IPS-20b (cell line): ENCODE measurements around the gene TSPAN4.

Source experiments
- H3K27ac ChIP-seq: one replicate; pipeline ENCODE4 v1.5.1; 2013; ENCODE audit warnings: low read length
- H3K27me3 ChIP-seq: 2 replicates; pipeline ENCODE4 v1.6.1; 2013; ENCODE audit warnings: mild to moderate bottlenecking, low read length, inconsistent platforms; ENCODE audit not compliant: insufficient read depth
- H3K36me3 ChIP-seq: 2 replicates; pipeline ENCODE4 v1.6.1; 2013; ENCODE audit warnings: low read depth, mild to moderate bottlenecking, inconsistent platforms, low read length, moderate library complexity; ENCODE audit not compliant: insufficient read depth
- H3K4me1 ChIP-seq: 2 replicates; pipeline ENCODE4 v1.6.1; 2013; ENCODE audit warnings: mild to moderate bottlenecking, control low read depth, inconsistent platforms, low read length, moderate library complexity; ENCODE audit not compliant: insufficient read depth
- H3K4me3 ChIP-seq: 2 replicates; pipeline ENCODE4 v1.5.1; 2013; ENCODE audit warnings: mild to moderate bottlenecking, low read length, inconsistent platforms
- H3K9ac ChIP-seq: 2 replicates; pipeline ENCODE4 v1.6.1; 2013; ENCODE audit warnings: low read depth, mild to moderate bottlenecking, inconsistent platforms, low read length, moderate library complexity
- H3K9me3 ChIP-seq: 2 replicates; pipeline ENCODE4 v1.6.1; 2013; ENCODE audit warnings: mild to moderate bottlenecking, low read depth, low read length, inconsistent platforms; ENCODE audit not compliant: insufficient read depth

TSPAN4 gene

DNA sequence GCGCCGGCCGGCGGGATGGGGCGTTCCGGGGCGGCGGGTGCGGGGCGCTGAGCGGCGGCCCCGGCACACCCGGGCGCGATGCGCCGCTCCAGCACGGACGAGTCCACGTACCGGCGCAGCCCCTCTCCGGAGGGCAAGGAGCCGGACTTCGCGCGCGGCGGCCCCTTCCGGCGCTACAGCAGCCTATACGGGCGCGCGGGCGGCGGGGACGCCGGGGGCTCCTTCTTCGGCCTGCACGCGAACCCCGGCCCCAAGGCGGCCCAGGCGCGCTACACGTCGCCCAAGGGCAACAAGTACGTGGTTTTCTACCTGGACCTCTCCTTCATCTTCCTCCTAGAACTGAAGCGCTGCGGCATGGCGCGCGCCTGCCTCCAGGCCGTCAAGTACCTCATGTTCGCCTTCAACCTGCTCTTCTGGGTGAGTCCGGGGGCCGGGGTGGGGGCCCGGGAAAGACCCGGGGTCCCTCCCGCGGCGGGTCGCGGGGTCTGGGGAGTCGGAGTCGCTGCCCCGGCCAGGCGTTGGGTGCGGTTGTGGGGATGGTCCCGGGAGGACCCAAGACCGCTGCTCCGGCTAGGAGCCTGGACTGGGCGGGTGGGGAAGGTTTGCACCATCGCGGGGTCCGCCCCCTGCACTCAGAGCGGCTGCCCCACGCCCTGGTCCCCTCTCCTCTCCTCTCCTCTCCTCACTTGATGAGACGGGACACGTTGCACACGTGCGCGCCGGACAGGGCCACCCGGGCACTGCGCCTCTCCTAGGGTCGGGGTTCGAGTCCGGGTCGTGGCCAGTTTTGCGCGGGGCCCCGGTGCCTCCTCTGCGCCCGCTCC lies 7.5 kb downstream of the TSPAN4 start:
- Histone ChIP-seq H3K27me3 (peaks cover 22% of the 10 kb centered on the region), H3K4me3 (peak overlapping the region; percentile 71), H3K9ac (peak overlapping the region; percentile 58; the same call in 1 of the 2 replicates), H3K27ac (no peak overlapping the region), H3K4me1 (peaks cover 21% of the 10 kb centered on the region), H3K9me3 (no peaks in the 10 kb centered on the region), H3K36me3 (no peaks in the 10 kb centered on the region)

DNA sequence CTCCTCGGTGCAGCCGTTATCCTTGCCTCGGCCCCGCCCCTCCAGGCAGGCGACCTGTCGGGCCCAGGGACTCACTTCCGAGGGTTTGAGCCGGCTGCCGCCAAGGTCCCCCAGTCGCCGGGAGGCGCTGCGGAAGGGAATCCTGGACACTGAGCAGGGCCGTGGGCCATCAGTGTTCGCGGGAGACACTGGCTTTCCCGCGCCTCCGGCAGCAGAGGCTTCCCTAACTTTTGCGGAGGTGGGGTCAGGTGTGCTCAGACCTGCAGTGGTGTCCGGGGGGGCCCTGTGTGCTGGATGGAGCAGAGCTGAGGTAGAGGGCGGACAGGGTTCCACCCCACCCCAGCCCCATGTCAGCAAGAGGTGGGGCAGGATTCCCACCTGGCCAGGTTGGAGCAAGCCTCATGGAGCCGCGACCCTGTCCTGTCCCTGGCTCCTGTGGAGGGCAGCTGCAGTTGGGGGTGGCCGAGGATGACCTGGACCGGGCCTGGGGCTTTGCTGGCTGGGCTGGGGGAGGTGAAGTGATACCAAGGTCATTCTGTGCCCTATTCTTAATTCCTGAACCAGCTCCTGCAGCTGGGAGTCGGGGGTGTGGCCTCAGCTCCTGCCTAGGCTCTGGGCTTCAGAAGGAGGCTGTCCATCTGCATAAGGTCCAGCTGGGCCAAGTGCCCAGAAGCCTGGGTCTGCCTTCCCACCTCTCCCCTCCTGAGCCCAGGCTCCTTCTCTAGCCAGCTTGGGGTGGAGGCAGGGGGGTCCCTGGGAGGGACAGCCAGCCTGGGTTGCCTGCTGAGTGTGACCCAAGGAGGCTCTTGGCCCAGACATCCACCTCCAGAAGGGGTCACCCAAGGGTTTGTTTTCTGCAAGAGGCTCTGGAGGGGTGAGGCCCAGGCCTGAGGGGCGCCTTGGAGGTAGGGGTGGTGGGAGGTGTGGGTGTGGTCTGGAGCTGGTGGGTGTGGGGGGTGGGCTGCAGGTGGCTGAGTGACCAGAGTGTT lies 8.4 kb downstream of the TSPAN4 start:
- peak overlapping the region; percentile 48; the same call in 1 of the 2 replicates for H3K9ac ChIP-seq
- H3K27me3 ChIP-seq: peaks cover 22% of the 10 kb centered on the region
- H3K4me3 ChIP-seq: peak overlapping the region; percentile 71
- peaks cover 14% of the 10 kb centered on the region for H3K4me1 ChIP-seq
- H3K27ac ChIP-seq: no peak overlapping the region
- H3K36me3 ChIP-seq: no peaks in the 10 kb centered on the region
- no peaks in the 10 kb centered on the region for H3K9me3 ChIP-seq

DNA sequence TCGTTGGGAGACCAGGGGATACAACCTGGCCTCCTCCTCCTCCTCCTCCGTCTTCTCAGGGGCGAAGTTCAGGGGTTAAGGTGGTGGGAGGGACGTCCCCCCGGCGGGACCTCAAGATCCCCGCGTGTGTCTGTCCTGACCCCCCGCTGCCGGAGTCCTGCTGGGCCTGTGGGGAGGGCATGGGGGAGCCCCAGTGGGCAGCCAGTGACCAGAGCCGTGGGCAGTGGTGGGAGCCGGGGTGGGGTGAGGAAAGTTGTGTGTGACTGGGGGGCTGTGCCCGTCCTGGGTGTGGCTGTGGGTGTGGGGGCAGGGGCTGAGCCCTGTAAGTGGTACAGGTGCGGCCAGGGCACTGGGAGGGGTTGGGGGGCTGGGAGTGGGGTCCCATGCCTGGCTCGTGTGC lies 10.1 kb downstream of the TSPAN4 start:
- Histone ChIP-seq H3K9me3 (no peaks in the 10 kb centered on the region), H3K27ac (no peak overlapping the region), H3K27me3 (peaks cover 22% of the 10 kb centered on the region), H3K4me1 (peaks cover 14% of the 10 kb centered on the region), H3K4me3 (no peak overlapping the region), H3K9ac (no peak overlapping the region), H3K36me3 (no peaks in the 10 kb centered on the region)

DNA sequence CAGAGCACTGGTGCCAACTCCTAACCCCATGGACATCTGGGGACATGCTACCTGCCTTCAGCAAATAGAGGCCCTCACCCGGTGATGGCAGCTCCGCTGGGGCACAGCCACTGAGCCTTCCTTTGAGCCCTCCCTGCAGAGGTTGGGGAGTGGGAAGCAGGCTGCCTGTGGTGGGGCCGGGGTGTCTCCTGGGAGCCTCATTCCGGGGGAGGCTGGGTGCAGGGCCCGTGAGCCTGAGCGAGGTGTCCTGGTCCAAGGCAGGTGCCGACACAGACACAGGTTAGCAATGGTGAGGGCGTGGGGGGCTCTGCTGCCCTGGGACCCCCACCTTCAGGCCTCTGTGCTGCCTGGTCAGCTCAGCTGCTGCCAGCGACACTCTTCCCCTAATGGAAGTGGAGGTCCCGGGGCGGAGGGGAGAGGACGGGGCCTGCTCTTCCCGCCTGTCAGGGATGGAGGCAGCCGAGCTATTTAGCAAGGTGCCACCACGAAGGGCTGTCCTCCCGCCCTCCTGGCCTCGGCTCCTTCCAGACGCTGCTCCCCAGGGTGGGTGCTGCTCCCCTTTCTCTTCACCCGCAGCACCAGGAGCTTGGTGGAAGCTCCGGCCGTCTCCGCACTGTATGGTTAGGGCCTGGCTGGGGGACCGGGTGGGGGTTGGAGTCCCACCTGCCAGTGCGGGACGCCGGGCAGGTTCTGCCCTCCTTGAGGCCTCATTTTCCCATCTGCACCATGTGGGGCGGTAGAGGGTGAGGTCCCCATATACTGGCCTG lies 11.2 kb downstream of the TSPAN4 start:
- H3K27ac ChIP-seq: no peak overlapping the region
- no peaks in the 10 kb centered on the region for H3K9me3 ChIP-seq
- no peaks in the 10 kb centered on the region for H3K36me3 ChIP-seq
- peaks cover 9% of the 10 kb centered on the region for H3K4me1 ChIP-seq
- H3K9ac ChIP-seq: no peak overlapping the region
- H3K27me3 ChIP-seq: peaks cover 15% of the 10 kb centered on the region; the same call in 1 of the 2 replicates
- no peak overlapping the region for H3K4me3 ChIP-seq

DNA sequence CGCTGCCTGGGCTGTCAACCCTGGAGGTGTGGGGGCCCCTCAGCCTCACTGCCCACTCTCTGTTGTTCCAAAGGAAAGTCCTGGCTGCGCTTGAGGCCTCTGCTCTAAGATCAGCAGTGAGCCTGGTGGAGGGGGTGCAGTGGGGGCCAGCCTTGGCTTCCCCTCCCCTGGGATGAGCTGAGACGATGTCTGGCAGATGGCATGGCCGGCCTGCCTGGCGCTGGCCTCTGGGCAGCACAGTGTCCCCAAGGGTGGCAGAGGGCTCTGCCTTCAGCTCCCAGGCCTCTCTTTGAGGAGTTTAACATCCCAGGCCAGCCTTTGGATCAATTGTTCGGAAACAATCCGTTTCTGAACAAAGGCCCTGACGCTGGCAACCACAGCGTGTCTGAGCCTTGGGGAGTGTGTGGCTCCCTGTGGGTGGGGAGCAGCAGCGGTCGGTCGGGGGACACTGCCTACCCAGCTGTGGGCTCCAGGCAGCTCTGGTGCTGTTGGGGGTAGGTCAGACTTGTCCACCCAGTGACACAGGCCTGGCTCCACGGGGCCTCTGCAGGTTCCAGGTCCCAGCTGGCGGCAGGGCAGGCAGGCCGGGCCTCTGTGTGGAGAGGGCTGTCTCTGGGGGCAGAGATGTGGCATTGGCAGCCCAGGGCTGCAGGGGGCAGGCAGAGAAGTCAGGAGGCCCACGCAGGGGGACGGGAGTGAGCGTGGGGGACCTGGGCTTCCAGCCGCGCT lies 12.1 kb downstream of the TSPAN4 start:
- H3K4me1 ChIP-seq: peaks cover 8% of the 10 kb centered on the region
- no peaks in the 10 kb centered on the region for H3K36me3 ChIP-seq
- no peak overlapping the region for H3K27ac ChIP-seq
- H3K9ac ChIP-seq: no peak overlapping the region; the same call in 1 of the 2 replicates
- H3K27me3 ChIP-seq: peaks cover 13% of the 10 kb centered on the region; the same call in 1 of the 2 replicates
- H3K4me3 ChIP-seq: no peak overlapping the region
- no peaks in the 10 kb centered on the region for H3K9me3 ChIP-seq

DNA sequence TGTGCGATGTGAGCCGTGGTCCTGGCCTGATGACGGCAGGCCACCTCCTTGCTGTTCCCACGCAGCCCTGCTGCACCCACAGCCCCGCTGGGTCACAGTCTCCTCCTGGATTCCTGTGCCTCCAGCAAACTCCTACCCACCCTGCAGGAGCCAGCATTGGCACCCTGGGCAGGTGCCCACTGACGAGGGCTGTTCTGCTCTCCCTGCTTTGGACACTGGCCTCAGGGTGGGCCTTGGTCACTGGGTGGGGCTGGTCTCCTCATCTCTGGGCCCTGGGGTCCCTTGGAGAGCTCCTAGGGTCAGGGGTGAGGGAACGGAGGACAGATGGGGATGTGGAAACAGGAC lies 12.7 kb downstream of the TSPAN4 start:
- Histone ChIP-seq H3K4me1 (peaks cover 8% of the 10 kb centered on the region), H3K4me3 (no peak overlapping the region)

DNA sequence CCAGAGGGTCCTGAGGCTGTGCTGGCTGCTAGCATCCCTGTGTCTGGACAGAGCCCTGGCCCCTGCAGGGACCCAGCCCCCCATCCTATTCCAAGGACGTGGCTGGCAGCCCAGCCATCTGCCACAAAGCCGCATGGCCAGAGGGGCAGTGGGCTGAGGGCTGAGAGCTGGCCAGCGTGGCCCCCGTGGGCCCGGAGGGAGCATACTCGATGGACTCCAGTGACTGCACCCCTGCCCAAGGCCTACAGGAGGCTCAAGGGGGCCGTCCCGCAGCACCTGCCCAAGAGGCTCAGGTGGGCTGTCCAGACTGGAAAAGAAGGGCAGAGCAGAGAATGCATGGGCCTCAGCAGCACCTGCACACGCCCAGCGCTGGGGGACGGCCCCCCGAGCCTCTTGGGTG lies 13.1 kb downstream of the TSPAN4 start:
- H3K4me3 ChIP-seq: no peak overlapping the region
- no peak overlapping the region for H3K27ac ChIP-seq
- peaks cover 6% of the 10 kb centered on the region; the same call in 1 of the 2 replicates for H3K27me3 ChIP-seq
- no peaks in the 10 kb centered on the region for H3K9me3 ChIP-seq
- H3K4me1 ChIP-seq: peaks cover 7% of the 10 kb centered on the region
- no peaks in the 10 kb centered on the region for H3K36me3 ChIP-seq
- H3K9ac ChIP-seq: no peak overlapping the region

More for the DNA sequence above, 12.7 kb downstream of the TSPAN4 start:
- H3K9me3 ChIP-seq: no peaks in the 10 kb centered on the region
- peaks cover 10% of the 10 kb centered on the region; the same call in 1 of the 2 replicates for H3K27me3 ChIP-seq
- H3K9ac ChIP-seq: no peak overlapping the region
- H3K36me3 ChIP-seq: no peaks in the 10 kb centered on the region
- no peak overlapping the region for H3K27ac ChIP-seq

DNA sequence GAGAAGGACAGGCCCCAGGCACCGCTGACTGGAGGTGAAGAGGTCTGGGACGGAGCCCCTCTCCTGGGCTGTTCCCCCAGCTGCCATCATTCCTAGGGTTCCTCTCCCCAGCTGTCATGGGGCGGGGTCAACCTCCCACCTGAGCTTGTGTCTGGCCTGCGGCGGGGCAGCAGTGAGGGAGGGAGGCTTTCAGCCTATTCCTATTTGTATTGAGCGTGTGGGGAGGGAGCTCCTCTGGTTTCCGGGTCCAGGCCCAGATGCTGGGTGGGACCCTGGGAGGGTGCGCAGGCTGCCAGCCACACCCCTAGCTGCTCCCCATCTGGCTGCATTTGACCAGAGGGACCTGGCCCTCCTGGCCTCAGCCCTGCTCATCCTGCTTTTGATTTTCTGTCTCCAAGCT lies 13.7 kb downstream of the TSPAN4 start:
- no peaks in the 10 kb centered on the region for H3K9me3 ChIP-seq
- 0 out of 2 replicates have a peak, but pooled peaks cover 2% of the 10 kb centered on the region for H3K4me1 ChIP-seq
- H3K36me3 ChIP-seq: no peaks in the 10 kb centered on the region
- no peak overlapping the region for H3K4me3 ChIP-seq
- no peak overlapping the region for H3K9ac ChIP-seq
- H3K27ac ChIP-seq: no peak overlapping the region
- H3K27me3 ChIP-seq: no peaks in the 10 kb centered on the region; the same call in 1 of the 2 replicates

DNA sequence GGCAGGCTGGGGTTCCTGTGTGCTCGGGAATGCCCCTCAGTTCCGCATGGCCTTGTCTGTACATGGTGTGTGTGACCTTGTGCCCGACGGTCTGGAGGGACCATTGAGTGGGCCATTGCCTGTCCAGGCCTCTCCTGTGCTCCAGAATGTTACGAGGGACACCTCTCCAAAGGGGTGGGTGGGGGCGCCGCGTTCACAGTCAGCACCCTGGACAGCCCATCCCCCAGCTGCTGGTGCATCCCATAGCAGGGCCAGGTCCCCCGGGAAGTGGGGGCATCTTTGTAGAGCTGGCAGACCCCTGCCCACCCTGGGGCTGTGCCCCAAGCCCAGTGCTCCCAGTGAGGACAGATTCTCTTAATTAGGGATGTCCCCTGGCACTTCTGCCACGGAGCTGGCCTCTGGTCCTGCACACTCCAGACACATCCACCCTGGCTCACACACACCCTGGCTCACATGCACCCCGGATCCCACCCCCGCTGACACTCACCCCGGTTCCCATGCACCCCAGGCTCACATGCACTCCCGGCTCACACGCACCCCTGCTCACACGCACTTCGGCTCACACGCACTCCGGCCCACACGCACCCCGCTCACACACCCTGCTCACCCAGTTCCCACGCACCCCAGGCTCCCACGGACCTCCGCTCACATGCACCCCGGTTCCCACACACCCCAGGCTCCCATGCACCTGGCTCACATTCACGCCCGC lies 15.6 kb downstream of the TSPAN4 start:
- Histone ChIP-seq H3K27ac (no peak overlapping the region), H3K9ac (no peak overlapping the region), H3K27me3 (no peaks in the 10 kb centered on the region; the same call in 1 of the 2 replicates), H3K4me3 (no peak overlapping the region), H3K9me3 (no peaks in the 10 kb centered on the region), H3K36me3 (no peaks in the 10 kb centered on the region), H3K4me1 (peaks cover 1% of the 10 kb centered on the region; the same call in 1 of the 2 replicates)

DNA sequence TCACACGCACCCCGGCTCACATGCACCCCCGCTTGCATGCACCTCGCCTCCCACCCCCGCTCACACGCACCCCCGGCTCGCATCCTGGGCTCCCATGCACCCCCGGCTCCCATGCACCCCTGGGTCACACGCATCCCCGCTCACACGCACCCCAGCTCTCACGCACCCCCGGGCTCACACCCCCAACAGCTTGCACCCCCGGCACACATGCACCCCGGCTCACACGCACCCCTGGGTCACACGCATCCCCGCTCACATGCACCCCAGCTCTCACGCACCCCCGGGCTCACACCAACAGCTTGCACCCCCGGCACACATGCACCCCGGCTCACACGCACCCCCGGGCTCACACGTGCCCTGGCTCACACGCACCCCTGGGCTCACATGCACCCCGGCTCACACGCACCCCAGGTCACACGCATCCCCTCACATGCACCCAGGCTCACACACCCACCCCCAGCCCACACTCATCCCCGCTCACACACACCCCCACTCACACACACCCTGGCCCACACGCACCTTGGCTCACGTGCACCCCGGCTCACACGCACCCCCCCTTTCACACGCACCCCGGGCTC lies 16.2 kb downstream of the TSPAN4 start:
- no peak overlapping the region for H3K9ac ChIP-seq
- no peaks in the 10 kb centered on the region; the same call in 1 of the 2 replicates for H3K27me3 ChIP-seq
- H3K4me1 ChIP-seq: peaks cover 8% of the 10 kb centered on the region; the same call in 1 of the 2 replicates
- H3K36me3 ChIP-seq: no peaks in the 10 kb centered on the region
- H3K4me3 ChIP-seq: no peak overlapping the region
- no peak overlapping the region for H3K27ac ChIP-seq
- H3K9me3 ChIP-seq: no peaks in the 10 kb centered on the region
